Fibroblast of the aortic adventitia (primary cell): Measurements from ENCODE around the gene MIX23. TPM values are rescaled to one million over a fixed set of nuclear protein-coding genes. Genes with fewer than 3 reads are reported as not detected.
A peak's percentile ranks its signal among the peaks of the same experiment; 100 is the strongest.

Experiments
- DNase-seq: peaks from one replicate; pipeline ENCODE4 v3.0.0-alpha.2; 2010; ENCODE audit warnings: low read depth
- H3K4me3 ChIP-seq: 2 replicates; pipeline ENCODE4 v1.5.1; 2011; ENCODE audit warnings: low read depth, mild to moderate bottlenecking, control low read depth, low read length, moderate library complexity
- total RNA-seq: library from RNA; depleted of rRNA; stranded (reverse); fragments of >200 nt; gene quantifications from 2 replicates; pipeline ENCODE4 v1.2.3, GENCODE V29; 2012; ENCODE audit warnings: low replicate concordance
- TF ChIP-seq, protein P1 (sequence below): IDR thresholded peaks from 2 replicates; pipeline ENCODE4 v1.5.1; 2011; ENCODE audit warnings: mild to moderate bottlenecking, low read length, control low read depth, inconsistent platforms; ENCODE audit not compliant: insufficient read depth

MIX23 gene
- total RNA-seq, 1 donor = 27.0 TPM

DNA sequence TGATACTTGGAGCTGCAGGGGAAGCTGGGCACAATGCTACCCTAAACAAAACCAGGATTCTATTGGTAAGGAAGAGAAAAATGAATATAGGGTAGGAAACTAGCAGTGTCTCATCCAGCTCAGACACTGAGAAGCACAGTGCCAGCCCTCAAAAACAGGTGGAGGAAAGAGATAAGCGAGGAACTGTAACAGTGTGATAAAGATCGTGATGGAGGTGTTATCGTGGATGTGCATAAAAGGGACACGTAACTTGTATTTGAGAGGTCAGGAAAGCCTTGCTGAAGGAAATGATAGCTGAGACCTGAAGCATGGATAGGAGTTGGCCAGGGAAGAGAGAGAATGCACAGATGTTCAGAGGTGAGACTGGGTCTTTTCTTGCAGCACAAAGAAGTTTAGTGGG is 27.4 kb downstream of the MIX23 start:
- TF ChIP-seq, protein P1, sequence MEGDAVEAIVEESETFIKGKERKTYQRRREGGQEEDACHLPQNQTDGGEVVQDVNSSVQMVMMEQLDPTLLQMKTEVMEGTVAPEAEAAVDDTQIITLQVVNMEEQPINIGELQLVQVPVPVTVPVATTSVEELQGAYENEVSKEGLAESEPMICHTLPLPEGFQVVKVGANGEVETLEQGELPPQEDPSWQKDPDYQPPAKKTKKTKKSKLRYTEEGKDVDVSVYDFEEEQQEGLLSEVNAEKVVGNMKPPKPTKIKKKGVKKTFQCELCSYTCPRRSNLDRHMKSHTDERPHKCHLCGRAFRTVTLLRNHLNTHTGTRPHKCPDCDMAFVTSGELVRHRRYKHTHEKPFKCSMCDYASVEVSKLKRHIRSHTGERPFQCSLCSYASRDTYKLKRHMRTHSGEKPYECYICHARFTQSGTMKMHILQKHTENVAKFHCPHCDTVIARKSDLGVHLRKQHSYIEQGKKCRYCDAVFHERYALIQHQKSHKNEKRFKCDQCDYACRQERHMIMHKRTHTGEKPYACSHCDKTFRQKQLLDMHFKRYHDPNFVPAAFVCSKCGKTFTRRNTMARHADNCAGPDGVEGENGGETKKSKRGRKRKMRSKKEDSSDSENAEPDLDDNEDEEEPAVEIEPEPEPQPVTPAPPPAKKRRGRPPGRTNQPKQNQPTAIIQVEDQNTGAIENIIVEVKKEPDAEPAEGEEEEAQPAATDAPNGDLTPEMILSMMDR = no peak
- no peak overlapping the region for H3K4me3 ChIP-seq
- no peak for DNase-seq

DNA sequence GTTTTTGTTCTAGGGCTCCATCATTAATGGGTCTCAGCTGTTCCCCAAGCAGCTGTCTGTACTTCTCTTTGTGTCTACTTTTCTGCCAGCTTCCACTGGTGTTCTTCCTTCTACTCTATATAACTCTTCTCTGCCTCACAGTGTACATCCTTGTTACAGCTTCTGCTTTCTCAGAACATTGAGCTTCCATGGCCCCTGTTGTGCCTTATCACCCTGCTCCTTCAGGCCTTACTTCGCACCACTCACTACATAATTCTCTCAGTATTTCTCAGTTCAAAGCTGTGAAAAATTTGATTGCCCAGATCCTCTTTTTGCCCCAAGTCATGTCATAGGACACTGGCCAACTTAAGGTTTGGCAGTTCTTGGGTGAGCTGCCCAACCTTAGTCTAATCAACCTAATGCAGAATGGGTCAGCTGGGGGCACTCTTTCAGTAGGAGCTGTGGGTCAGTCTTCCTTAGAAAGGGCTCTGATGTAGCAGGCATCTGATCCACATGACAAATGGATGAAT is 29.1 kb downstream of the MIX23 start:
- TF ChIP-seq, protein P1 = no peak
- DNase-seq = no peak

DNA sequence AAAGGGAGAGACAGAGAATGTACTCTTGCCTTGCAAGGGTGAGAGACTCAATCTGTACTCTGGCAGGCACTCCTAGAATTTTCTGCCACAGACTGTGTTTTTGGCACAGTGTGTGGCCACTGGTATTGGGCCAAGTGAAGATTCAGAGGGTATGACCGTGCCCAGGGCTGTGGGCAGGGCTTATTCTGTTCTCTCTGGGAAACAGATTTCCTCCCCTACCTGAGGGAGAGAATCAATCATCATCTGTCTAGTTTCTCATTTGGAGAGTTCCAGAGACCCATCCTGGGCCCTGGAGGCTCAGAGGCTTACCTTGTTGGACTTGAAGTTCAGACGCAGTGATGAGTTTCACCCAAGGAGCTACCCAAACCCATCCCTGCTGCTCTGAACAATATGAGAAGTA is 29.8 kb downstream of the MIX23 start:
- no peak overlapping the region for H3K4me3 ChIP-seq
- TF ChIP-seq, protein P1 = no peak
- no peak for DNase-seq

More for the DNA sequence above, 29.1 kb downstream of the MIX23 start:
- H3K4me3 ChIP-seq = no peak overlapping the region

DNA sequence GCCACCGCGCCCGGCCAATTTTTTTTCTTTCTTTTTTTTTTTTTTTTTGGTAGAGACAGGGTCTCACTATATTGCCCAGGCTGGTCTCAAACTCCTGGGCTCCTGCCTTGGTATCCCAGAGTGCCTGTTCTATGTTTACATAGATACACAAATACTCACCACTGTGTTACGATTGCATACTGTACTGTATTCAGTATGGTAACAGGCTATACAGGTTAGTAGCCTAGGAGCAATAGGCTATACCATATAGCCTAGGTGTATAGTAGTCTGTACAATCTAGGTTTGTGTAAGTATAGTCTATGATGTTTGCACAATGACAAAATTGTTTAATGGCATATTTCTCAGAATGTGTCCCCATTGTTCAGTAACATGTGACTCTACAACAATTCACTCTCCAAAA is 31.4 kb downstream of the MIX23 start:
- TF ChIP-seq, protein P1 = no peak
- DNase-seq = no peak
- H3K4me3 ChIP-seq = no peak overlapping the region

DNA sequence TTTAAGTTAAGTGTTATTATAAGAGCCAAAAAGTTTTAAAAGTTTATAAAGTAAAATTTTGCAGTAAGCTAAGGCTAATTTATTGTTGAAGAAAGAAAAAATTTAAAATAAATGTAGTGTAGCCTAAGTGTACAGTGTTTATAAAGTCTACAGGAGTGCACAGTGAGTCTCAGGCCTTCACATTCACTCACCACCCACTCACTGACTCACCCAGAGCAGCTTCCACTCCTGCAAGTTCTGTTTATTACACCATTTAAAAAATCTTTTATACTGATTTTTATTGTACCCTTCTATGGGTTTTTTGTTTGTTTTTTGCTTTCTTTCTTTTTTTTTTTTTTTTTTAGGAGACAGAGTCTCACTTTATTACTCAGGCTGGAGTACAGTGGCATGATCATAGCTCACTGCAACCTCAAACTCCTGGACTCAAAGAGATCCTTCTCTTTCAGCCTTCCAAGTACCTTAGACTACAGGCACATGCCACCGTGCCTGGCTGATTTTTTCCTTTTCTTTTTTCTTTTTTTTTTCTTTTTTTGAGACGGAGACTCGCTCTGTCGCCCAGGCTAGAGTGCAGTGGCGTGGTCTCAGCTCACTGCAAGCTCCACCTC is 32.1 kb downstream of the MIX23 start:
- peak; percentile 42 for DNase-seq
- H3K4me3 ChIP-seq = no peak overlapping the region
- TF ChIP-seq, protein P1 = no peak

DNA sequence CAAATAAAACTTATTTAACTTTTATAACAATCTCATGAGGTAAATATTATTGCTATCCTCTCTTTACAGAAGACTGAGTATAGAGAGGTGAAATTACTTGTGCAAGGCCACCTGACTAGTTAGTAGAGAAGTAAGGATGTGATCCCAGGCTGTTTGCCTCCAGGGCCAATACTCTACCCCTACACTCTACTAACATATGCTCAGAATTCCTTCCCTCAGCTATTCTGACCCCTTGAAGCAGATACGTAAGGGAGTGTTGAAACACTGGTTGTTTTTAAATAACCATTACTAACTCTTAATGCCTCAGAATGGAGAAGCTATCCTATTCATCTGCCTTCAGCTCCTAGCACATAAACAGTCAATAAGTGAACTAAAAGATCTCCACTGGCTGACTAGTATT is 33.9 kb downstream of the MIX23 start:
- DNase-seq = no peak
- TF ChIP-seq, protein P1 = no peak
- no peak overlapping the region for H3K4me3 ChIP-seq

DNA sequence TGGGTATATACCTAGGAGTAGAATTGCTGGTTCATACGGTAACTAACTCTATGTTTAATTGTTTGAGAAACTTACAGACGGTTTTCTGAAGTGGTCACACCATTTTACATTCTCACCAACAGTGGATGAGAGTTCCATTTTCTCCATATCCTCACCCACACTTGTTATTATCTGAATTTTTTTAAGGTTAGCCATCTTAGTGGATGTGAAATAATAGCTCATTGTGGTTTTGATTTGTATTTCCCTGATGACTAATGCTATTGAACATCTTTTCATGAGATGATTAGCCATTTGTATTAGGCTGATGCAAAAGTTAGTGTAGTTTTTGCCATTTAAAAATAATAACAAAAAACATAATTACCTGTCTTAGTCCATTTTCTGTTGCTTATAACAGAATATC is 39.4 kb downstream of the MIX23 start:
- TF ChIP-seq, protein P1 = no peak
- no peak overlapping the region for H3K4me3 ChIP-seq
- no peak for DNase-seq
